NCI-H1048 (cell line): ENCODE data around the gene PTAFR.

ENCODE experiments used
- DNase-seq: peaks from one replicate; lab custom pipeline; 2025; lab: John Stamatoyannopoulos, UW

PTAFR gene

DNA sequence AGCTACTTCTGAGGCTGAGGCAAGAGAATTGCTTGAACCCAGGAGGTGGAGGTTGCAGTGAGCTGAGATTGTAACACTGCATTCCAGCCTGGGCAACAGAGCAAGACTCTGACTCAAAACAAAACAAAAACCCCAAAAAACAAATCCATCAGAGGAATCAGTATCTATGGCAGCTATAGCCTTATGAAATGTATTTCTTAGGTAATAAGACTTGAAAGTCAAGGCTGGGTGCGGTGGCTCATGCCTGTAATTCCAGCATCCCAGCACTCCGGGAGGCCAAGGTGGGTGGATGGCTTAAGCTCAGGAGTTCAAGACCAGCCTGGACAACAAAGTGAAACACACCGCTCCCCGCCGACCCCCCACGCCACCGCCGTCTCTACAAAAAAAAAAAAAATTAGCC is 56.9 kb downstream of the PTAFR start:
- DNase-seq, result no peak

DNA sequence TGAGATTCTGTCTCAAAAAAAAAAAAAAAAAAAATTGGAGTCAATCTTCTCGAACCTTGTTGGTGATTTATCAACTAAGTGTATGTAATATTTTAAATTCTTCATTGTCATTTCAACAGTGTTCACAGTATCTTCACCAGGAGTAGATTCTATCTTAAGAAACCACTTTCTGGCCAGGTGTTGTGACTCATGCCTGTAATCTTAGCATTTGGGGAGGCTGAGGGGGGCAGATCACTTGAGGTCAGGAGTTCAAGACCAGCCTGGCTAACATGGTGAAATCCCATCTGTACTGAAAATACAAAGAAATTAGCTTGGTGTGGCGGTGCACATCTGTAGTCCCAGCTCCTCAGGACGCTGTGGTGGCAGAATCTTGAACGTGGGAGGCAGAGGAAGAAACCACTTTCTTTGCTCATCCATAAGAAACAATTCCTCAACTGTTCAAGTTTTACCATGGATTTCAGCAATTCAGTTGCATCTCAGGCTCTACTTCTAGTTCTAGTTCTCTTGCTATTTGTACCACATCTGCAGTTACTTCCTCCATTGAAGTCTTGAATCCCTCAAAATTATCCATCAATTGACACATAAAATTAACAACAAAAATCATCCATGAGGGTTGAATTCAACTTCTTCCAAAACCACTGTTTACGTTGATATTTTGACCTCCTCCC is 57.7 kb downstream of the PTAFR start:
- no peak for DNase-seq

DNA sequence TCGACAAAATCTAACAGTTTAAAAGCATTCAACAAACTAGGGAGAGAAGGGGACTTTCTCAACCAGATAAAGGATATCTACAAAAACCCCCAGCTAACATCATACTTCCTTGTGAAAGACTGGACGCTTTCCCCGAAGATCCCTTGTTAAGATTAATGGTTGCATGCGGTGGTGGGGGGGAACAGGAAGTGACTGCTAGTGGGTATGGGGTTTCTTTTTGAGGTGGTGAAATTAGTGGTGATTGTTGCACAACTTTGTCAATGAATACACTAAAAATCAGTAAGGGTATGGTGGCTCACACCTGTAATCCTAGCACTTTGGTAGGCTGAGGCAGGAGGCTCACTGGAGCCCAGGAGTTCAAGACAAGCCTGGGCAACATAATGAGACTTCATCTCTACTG is 61.2 kb downstream of the PTAFR start:
- no peak for DNase-seq

DNA sequence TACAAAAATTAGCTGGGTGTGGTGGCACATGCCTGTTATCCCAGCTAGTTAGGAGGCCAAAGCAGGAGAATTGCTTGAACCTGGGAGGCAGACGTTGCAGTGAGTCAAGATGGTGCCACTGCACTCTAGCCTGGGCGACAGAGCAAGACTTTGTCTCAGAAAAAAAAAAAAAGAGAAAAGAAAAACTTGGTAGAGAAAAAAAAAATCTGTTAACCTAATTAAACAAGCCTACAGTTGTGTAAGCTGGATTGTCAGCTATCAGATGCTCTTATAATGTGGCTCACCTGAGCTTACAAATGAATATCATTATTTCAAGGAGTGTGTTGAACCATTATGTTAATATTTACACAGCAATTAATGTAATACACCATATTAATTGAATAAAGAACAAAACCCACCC is 61.6 kb downstream of the PTAFR start:
- no peak for DNase-seq

DNA sequence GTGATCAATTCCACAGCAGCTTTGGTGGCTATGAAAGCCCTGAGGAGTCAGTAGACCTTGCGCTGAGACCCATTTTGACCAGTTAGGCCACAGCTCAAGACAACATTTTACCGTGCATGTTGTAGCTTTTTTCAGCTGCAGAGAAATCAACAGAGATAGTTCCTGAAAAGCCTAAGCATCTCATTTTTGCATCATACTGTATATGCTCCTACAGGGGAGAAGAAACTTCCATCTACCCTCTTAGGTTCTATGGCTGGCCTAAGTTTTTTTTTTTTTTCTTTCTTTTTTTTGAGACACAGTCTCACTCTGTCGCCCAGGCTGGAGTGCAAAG is 63.3 kb downstream of the PTAFR start:
- DNase-seq, result no peak

DNA sequence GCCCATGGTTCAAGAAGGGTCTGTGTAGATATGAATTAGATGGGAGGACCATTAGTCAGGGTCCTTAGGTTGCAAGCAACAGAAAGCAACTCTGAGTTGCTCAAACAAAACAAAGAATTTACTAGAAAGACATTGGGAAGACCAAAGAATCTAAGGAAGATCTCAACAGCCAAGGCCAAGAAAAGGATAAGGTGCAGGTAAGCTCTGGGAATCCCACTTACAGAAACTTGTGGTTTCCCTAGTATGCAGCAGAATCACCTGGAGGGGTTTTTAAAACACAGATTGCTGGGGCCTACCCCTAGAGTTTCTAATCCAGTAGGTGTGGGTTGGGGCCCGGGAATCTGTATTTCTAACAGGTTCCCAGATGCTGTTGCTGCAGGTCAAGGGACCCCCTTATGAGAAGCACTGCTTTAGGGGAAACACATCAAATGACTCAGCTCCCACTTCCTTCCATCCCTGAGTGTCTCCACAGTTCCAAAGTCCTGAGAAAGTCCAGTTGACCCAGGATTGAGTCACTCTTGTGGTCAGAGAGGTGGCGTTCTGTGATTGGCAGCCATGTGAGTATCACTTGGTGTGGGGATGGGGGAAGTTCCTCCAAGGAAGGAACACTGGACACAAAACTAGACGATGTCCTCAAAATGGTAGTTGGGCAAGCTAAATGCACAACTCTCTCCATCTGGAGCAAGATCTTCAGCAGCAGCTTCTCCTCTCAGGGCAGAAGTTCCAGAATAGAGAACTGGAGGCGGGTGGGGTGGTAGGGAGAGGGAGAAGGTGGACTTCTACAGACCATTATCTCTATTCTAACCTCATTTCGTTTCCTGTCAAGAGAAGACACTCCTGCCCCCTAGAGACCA is 63.9 kb downstream of the PTAFR start:
- no peak for DNase-seq

DNA sequence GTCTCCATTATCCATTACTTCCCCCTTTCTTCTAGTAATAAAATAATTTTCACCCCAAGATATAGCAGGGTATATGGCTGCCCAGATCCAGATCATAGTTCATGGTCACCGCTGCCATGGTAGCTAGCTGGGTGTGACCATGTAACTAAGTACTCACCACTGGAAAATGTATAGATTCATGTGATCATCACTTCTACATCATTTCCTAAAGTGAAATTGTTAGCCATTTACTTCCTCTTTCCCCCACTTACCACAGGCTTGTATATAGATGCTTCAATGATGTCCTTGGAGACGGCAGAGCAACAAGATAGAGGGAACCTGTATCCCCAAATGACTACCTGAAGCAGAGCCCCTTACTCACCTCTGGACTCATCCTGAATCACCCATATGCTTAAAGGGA is 65.3 kb downstream of the PTAFR start:
- no peak for DNase-seq

DNA sequence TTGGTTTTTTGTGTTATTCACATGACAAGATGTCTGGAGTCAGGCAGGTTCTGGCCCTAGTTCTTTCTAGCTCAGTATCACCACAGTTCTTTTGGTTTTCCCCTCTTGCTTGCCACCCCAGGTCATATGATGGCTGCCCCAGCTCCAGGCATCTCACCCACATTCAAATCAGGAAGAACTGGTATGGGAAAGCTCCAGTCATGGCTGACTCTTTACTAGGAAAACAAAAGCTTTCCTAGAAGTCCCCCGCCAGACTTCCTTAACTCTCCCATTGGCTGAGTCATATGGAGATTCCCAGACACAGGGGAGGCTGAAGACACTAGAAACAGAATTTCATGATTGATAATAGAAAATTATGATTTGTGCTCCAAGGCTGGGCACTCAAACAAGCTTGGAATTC is 65.9 kb downstream of the PTAFR start:
- DNase-seq, result no peak

DNA sequence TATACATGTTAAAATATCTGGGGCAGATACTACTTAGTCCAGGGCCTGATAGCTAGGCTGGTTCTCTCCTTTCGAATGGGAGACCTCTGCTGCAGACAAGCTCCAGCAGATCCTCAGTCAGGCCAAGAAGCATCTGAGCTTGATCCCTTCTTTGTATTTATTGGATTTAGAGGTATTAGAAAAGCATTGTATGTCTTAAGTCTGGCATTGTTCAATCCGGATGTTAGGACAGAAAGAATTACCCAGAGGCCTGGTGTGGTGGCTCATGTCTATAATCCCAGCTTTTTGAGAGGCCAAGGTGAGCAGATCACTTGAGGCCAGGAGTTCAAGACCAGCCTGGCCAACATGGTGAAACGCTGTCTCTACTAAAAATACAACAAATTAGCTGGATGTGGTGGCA is 66.9 kb downstream of the PTAFR start:
- no peak for DNase-seq

DNA sequence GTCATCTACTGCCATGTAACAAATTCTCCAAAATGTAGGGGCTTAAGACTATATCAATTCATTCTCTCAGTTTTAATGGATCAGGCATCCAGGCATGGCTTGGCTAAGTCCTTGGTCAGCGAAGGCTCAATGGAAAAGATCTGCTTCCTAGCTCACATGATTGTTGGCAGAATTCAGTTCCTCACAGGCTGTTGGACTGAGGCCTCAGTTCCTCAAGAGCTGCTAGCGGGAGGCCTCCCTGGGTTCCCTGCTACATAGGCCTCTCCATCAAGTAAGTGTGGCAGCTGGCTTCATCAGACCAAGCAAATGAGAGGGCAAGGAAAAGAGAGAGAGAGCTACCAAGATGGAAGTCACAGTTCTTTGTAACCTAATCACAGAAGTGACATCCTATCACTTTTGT is 68.5 kb downstream of the PTAFR start:
- no peak for DNase-seq

DNA sequence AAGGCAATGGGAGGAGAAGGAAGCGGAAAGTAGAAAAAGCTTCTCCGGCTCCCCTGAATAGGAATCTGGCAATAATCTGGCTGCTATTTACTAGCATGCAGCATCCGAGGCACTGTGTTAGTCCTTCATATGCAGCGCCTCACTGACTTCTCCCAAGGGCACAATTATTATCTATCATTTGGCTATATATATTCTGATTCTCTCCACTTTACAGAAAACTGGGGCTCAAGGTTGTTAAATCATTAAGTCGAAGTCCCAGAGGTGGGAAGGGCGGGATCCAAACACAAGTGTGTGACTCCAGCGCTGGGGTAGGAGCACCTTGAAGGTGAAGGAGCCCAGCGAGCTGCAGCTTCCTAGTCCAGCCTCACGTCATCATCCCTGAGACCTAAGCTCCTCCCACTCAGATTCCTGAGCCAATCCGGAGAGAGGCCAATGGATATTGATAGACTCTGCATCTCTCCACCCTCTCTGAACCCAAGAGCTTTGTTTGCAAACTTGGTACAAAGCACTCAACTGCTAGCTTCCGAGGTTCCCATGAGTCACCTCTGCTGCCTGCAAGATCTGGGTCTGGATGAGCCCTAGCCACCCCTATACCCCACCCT is 71.5 kb downstream of the PTAFR start:
- no peak for DNase-seq

DNA sequence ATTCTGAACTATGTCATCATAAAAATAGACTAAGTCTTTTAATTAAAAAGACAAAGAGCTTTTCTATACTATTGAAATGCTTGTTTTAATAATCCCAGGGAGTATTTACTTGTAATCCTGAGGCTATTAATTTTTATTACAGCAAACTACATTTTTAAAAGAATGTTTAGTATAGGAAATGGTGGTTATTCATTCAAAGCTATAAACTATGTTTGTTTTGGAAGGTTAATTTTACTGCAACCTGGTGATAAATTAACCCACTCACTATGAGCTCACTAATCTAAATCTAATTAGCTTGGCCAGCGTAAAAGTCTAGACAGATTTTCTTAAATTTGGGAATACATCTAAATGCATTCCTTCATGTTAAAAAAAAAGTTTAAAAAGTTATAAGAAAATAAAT is 74.3 kb downstream of the PTAFR start:
- no peak for DNase-seq

DNA sequence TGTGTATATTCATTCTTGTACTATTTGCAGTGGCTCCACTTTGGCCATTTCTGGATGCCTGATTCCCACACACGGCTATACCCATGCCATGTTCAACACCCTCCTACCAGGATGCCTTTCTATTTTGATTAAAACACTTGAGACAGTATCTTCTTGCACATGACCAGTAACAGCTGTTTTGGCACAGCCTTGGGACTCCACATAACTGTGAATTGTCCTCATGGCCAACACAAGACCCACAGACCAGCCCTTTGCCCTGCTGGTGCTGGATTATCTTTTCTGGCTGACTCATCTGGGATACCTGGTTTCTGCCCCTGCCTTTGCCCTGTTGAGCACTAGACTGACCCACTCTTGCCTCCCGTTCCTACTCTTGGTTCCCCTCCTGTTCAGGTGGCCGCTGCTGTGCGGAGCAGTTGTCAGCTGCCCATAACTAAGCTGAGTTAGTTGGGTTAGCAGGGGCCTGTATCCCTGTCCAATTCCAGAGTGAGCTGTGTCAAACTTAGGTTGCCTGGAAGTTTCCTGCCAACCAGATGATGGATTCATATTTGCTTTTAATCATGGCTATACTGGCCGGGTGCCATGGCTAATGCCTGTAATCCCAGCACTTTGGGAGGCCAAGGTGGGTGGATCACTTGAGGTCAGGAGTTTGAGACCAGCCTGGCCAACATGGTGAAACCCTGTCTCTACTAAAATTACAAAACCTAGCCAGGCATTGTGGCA is 77.3 kb downstream of the PTAFR start:
- DNase-seq, result no peak
